Endothelial cell (in vitro differentiated cells): ENCODE data around the gene LYPD6. TPM values are rescaled to one million over a fixed set of nuclear protein-coding genes. Genes with fewer than 3 reads are reported as not detected.

Source experiments
- DNase-seq: peaks from one replicate; pipeline ENCODE4 v3.0.0; 2021; ENCODE audit warnings: low spot score
- H3K27ac Mint-ChIP-seq: one replicate; pipeline ENCODE4 v1.8.0; 2021; ENCODE audit warnings: mixed read lengths, inconsistent platforms; ENCODE audit not compliant: unreplicated experiment
- H3K27me3 Mint-ChIP-seq: one replicate; pipeline ENCODE4 v1.8.0; 2021; ENCODE audit warnings: mild to moderate bottlenecking, moderate library complexity, mixed read lengths, inconsistent platforms; ENCODE audit not compliant: unreplicated experiment
- H3K36me3 Mint-ChIP-seq: one replicate; pipeline ENCODE4 v1.8.0; 2021; ENCODE audit warnings: mild to moderate bottlenecking, low read depth, mixed read lengths, inconsistent platforms; ENCODE audit not compliant: unreplicated experiment
- H3K4me1 Mint-ChIP-seq: one replicate; pipeline ENCODE4 v1.8.0; 2021; ENCODE audit warnings: mild to moderate bottlenecking, mixed read lengths, inconsistent platforms; ENCODE audit not compliant: unreplicated experiment
- H3K4me3 Mint-ChIP-seq: one replicate; pipeline ENCODE4 v1.8.0; 2021; ENCODE audit warnings: mild to moderate bottlenecking, mixed read lengths, inconsistent platforms; ENCODE audit not compliant: unreplicated experiment
- H3K9me3 Mint-ChIP-seq: one replicate; pipeline ENCODE4 v1.8.0; 2021; ENCODE audit warnings: mixed read lengths, inconsistent platforms; ENCODE audit not compliant: unreplicated experiment
- total RNA-seq: library from RNA; stranded (reverse); fragmentation: NEBNext Ultra II Directional; extraction: Animal tissue kit (Norgen Biotek cat#: 25700); gene quantifications from one replicate; pipeline ENCODE4 v1.2.1, GENCODE V29; 2021; ENCODE audit not compliant: unreplicated experiment
- TF ChIP-seq, protein P1 (sequence below): fragments of 200-600 bp; sonication (generic); IDR thresholded peaks from one replicate; pipeline ENCODE4 v1.5.0; 2021; ENCODE audit warnings: antibody characterized with exemption; ENCODE audit not compliant: unreplicated experiment

Gene LYPD6
- total RNA-seq, 1 donor from 2014 or later = 3.5 TPM

DNA sequence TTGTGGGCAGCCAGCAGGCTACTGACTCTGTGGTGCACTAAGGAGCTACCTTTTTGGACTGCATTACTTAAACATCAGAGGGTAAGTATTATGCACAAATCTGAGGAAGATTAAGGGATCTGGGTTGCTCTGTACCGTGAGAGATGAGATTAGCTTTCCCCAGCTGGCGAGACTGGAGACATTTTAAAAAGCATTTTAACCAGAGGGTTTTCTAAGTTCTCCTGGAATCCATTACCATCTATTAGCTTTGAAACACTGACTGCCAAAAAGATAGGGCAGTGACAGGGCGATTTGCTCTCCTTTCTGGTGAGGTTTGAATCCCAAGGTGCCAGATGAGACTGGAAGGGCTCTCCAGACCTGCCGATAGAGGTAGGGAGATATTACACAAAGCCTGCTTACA lies 63.2 kb downstream of the LYPD6 start:
- Mint-ChIP-seq H3K4me1 (peaks cover 6% of the 10 kb centered on the region), H3K36me3 (no peaks in the 10 kb centered on the region), H3K27me3 (peaks cover 2% of the 10 kb centered on the region), H3K4me3 (no peak overlapping the region), H3K9me3 (no peaks in the 10 kb centered on the region), H3K27ac (no peak overlapping the region)
- TF ChIP-seq, protein P1, sequence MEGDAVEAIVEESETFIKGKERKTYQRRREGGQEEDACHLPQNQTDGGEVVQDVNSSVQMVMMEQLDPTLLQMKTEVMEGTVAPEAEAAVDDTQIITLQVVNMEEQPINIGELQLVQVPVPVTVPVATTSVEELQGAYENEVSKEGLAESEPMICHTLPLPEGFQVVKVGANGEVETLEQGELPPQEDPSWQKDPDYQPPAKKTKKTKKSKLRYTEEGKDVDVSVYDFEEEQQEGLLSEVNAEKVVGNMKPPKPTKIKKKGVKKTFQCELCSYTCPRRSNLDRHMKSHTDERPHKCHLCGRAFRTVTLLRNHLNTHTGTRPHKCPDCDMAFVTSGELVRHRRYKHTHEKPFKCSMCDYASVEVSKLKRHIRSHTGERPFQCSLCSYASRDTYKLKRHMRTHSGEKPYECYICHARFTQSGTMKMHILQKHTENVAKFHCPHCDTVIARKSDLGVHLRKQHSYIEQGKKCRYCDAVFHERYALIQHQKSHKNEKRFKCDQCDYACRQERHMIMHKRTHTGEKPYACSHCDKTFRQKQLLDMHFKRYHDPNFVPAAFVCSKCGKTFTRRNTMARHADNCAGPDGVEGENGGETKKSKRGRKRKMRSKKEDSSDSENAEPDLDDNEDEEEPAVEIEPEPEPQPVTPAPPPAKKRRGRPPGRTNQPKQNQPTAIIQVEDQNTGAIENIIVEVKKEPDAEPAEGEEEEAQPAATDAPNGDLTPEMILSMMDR = no peak
- no peak for DNase-seq

DNA sequence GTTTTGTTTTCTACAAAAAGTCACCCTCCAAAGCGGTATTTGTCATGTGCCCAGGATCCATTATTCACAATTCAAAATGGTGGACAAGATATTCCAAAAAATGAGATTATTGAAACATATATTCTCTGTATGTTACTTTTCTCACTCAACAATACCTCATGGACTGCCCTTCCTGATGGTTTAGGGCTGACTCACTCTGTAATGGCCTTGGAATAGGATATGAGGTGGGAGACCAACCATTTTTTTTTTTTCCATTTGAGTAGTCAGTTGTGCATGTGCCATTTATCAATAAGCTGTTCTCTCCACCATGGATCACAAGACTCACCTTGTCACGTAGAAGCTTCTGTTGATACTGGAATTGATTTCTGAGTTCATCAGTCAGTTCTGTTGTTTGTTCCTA lies 64.5 kb downstream of the LYPD6 start:
- peaks cover 6% of the 10 kb centered on the region for H3K4me1 Mint-ChIP-seq

DNA sequence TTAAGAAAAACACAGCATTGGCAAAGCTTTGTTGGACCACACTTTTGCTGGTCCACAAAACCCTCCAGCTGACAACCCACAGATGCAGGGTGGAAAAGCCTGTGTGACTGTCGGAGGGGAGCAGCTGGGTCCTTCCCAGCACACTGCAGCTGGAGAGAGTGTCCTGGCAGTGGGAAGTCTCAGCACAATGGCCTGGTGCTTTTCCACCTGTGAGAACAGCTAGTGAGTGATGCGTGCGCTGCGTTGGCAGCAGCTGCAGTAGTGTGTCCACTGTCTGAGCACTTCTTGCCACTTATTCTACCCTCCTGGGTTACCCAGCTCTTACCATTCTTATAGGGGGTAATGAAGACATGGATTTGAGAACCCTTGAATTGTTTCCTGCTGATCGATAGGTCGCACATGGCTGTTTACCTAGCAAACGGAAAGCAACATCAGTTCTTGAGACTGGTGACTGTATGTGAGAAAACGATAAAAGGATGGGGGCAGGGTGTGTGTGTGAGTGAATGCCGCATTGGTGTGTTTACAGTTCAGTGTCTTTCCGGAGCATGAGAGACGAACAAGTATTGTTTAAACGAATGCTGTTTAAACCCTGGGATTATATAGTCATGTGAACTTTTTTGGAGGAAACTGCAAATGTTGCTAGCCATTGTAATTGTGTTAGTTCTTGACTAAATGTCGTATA lies 69.7 kb downstream of the LYPD6 start:
- Mint-ChIP-seq H3K27me3 (no peaks in the 10 kb centered on the region), H3K9me3 (no peaks in the 10 kb centered on the region), H3K4me3 (no peak overlapping the region), H3K4me1 (peaks cover 9% of the 10 kb centered on the region), H3K36me3 (peaks cover 5% of the 10 kb centered on the region), H3K27ac (no peak overlapping the region)
- no peak for DNase-seq
- TF ChIP-seq, protein P1 = no peak

More for the DNA sequence above, 64.5 kb downstream of the LYPD6 start:
- H3K27me3 Mint-ChIP-seq = peaks cover 2% of the 10 kb centered on the region
- no peaks in the 10 kb centered on the region for H3K36me3 Mint-ChIP-seq
- TF ChIP-seq, protein P1 = no peak
- no peak overlapping the region for H3K27ac Mint-ChIP-seq
- DNase-seq = no peak
- H3K4me3 Mint-ChIP-seq = no peak overlapping the region
- H3K9me3 Mint-ChIP-seq = no peaks in the 10 kb centered on the region

DNA sequence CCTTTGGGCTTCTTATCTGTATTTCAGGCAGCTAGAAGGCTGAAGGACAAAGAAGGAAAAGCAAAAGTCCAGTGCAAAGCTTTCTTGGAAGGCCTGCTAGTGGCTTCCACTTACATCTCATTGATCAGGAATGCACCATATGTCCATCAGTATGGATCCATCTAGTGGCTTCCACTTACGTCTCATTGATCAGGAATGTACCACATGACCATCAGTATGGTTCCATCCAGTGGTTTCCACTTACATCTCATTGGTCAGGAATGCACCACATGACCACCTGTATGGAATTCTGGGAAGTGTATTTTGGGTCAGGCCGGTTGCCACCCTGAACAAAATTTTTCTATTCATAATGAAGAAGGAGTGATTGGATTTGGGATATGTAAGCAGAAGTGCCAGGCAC lies 70.6 kb downstream of the LYPD6 start:
- Mint-ChIP-seq H3K27me3 (peaks cover 1% of the 10 kb centered on the region), H3K36me3 (peaks cover 5% of the 10 kb centered on the region), H3K27ac (no peak overlapping the region), H3K9me3 (no peaks in the 10 kb centered on the region), H3K4me3 (no peak overlapping the region), H3K4me1 (peaks cover 9% of the 10 kb centered on the region)
- TF ChIP-seq, protein P1 = no peak
- DNase-seq = no peak

DNA sequence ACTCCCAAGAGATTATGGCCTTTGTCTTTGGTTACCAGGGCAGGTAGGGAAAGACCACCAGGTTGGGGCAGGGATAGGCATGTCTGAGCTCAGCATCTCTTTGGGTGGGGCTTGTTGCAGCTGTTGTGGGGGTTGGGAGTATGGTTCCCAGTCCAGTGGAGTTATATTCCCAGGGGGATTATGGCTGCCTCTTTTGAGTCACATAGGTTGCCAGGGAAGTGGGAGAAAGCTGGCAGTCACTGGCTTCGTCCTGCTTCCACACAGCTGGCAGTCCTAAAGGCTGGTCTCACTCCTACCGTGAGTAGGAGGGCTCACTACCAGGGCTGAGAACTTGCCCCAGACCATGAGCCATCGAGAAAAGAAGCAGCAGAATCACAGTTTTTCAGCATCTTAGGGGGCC lies 79.1 kb downstream of the LYPD6 start:
- Mint-ChIP-seq H3K4me3 (no peak overlapping the region), H3K27ac (no peak overlapping the region), H3K27me3 (peaks cover 6% of the 10 kb centered on the region), H3K9me3 (no peaks in the 10 kb centered on the region), H3K4me1 (no peaks in the 10 kb centered on the region), H3K36me3 (no peaks in the 10 kb centered on the region)
- DNase-seq = no peak
- TF ChIP-seq, protein P1 = no peak
